GM10266 (cell line): ENCODE results near the gene HHIPL1.

Source experiments
- DNase-seq: peaks from one replicate; pipeline ENCODE4 v3.0.0; 2012; ENCODE audit errors: extremely low spot score
- TF ChIP-seq, protein P1 (sequence below): IDR thresholded peaks from 2 replicates; pipeline ENCODE4 v1.5.1; 2012; ENCODE audit warnings: mild to moderate bottlenecking, low read depth; ENCODE audit not compliant: control insufficient read depth, insufficient read depth; ENCODE audit errors: missing control alignments

The HHIPL1 gene

GRCh38 chr14:99612071-99612737 is 32.7 kb upstream of the HHIPL1 start:
- DNase-seq = no peak
- TF ChIP-seq, protein P1, sequence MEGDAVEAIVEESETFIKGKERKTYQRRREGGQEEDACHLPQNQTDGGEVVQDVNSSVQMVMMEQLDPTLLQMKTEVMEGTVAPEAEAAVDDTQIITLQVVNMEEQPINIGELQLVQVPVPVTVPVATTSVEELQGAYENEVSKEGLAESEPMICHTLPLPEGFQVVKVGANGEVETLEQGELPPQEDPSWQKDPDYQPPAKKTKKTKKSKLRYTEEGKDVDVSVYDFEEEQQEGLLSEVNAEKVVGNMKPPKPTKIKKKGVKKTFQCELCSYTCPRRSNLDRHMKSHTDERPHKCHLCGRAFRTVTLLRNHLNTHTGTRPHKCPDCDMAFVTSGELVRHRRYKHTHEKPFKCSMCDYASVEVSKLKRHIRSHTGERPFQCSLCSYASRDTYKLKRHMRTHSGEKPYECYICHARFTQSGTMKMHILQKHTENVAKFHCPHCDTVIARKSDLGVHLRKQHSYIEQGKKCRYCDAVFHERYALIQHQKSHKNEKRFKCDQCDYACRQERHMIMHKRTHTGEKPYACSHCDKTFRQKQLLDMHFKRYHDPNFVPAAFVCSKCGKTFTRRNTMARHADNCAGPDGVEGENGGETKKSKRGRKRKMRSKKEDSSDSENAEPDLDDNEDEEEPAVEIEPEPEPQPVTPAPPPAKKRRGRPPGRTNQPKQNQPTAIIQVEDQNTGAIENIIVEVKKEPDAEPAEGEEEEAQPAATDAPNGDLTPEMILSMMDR = no peak

GRCh38 chr14:99612738-99613330 is 32.1 kb upstream of the HHIPL1 start:
- TF ChIP-seq, protein P1 = no peak
- DNase-seq = no peak

DNA sequence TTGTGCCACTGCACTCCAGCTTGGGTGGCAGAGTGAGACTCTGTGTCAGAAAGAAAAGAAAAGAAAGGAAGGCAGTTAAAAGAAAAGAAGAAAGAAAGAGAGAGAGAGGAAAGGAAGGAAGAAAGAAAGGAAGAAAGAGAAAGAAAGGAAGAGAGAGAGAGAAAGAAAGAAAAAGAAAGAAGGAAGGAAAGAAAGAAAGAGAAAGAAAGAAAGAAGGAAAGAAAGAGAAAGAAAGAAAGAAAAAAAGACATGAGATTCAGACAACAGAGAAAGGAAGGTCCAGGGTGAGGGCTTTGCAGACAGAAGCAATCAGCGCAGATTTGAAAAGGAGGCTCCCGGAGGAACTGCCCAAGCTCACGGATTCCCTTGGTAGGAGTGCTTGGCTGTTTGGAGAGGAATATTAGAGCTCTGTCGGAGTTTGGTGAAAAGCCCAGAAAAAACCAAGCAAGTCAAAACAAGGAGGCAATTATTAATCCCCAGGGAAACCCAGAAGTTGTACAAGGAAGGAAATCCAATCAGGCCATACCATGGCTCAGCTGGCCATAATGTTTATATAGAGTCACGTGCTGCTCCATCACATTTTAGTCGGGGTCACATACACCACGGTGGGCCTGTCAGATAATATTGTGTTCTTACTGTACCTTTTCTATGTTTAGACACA is 29.3 kb upstream of the HHIPL1 start:
- DNase-seq = no peak
- TF ChIP-seq, protein P1 = no peak

DNA sequence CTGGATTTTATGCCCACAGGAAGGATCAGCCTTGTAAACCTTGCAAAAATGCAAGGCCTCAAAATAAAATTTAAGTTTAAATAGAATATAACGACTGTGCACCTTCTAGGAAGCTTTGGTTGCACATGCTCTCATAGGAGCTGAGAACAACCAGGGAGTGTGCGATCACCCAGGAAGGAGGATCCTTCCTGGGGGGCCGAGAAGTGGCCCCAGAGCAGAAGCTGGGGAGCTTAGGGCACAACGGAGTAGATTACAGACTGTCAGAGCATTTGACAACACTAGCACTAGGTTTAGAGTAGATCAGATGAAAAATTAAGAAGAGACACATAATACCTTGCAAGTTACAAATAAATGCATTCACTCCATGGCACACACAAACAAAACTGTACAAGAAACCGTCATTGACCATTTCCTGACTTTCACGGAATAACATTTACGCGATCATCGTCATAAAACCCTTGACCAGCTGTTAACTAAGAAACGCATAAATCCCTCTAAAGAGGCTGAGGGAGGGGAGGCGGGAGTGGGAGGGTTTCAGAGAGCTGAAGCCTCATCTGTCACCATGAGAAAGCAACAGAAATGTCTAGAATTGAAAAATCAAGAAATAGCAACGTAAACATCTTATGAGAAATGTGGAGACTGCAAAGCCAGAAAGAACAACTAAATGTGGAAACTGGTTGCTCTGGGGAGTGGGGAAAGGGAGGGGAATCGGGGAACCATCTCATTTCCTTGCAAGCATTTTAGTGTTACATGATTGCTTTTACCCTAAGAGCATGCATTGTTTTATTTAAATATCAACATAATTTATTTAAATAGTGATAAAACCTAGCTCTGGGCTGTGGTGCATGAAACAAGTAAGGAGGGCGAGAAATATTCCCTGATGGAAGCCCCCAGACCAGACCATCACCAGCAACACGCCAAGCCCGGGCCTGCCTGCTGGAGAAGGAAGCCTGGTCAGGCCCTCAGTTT is 27.8 kb upstream of the HHIPL1 start:
- no peak for DNase-seq

GRCh38 chr14:99619835-99620834 is 24.8 kb upstream of the HHIPL1 start:
- TF ChIP-seq, protein P1 = no peak
- DNase-seq = no peak

More for the DNA sequence above, 27.8 kb upstream of the HHIPL1 start:
- TF ChIP-seq, protein P1 = no peak

GRCh38 chr14:99621948-99622347 is 23.0 kb upstream of the HHIPL1 start:
- DNase-seq = no peak
- TF ChIP-seq, protein P1 = no peak
